Stimulated activated CD8-positive, alpha-beta memory T cell treated with anti-CD3 and anti-CD28 coated beads, Interleukin-4, amount 100 ng/mL, for 4 hours (primary cell): ENCODE measurements around the gene NRG2.

ENCODE experiments used
- DNase-seq, 2 donors: peaks; one replicate each; pipeline ENCODE4 v3.0.0-alpha.2; 2020; ENCODE audit warnings: low read depth in 2 of 2, low spot score in 1 of 2

NRG2 gene

DNA sequence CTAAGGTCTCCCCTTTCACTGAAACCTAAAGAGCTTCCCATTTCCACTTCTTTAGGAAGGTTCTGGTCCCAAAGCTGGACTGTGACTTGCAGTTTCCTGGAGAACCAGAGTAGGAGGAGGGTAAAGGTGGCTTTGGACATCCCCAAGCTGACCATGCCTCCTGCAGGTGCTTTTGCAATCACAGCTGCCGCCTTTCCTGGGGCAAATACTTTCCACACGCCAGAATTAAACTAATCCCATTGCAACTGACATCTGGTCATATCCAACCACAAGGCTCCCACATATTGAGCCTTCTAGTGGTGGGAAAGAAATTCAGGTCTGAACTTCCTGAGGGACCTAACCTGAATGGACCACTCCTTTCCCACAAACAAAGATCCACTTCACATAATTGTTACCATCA, 92.7 kb downstream of the NRG2 start:
- no peak for DNase-seq

DNA sequence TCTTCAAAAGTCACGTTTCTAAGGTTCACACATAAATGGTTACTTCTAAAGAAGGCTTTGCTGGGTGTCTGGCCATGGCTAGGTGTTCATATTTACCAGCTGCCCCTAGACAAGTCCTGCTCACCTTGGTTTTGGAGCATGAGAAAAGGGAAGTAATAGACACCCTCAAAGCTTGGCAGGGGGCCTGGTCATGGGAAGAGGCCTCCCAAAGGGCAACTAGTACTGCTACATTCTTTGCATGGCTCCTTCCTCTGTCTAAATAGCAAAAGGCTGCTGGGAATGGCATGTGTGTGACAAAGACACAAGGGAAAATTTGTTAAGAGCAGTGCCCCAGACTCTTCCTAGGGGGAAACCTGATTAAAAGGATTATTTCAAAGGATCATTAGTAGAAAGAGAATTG, 93.4 kb downstream of the NRG2 start:
- DNase-seq, result no peak

DNA sequence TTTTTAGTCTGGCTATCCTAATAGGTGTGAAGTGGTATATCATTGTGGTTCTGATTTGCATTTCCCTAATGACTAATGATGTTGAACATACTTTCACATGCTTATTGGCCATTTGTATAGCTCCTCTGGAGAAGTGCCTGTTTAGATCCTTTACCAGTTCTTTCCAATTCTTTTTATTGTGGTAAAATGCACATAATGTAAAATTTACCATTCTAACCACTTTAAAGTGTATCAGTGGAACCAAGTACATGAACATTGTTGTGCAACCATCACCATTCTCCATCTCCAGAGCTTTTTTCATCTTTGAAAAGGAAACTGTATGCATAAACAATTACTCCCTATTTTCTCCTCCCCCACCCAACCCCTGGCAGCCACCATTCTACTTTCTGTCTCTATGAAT, 95.4 kb downstream of the NRG2 start:
- no peak for DNase-seq

DNA sequence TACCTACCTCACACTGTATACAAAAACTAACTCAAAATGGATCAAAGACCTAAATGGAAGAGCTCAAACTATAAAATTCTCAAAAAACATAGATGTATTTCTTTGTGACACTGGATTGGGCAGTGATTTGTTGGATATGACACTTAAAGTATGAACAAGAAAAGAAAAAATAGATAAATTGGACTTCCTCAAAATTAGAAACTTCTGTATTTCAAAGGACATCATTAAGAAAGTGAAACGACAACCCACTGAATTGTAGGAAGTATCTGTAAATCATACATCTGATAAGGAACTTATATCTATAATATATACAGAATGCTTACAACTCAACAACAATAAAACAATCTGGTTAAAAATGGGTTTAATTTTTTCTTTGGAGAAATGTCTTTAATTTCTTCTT, 96.7 kb downstream of the NRG2 start:
- DNase-seq, result no peak

DNA sequence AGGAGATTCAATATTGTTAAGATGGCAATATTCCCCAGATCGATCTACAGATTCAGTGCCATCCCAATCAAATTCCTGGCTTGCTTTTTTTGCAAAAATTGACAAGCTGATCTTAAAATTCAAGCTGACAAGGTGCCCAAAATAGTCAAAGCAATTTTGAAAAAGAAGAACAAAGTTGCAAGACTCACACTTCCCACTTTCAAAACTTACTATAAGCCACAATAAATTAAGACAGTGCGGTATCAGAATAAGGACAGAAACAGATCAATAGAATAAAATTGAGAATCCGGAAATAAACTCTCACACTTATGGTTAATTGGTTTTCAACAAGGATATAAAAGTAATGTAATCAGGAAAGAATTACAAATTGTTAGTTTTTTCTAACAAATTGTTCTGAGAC, 97.1 kb downstream of the NRG2 start:
- no peak for DNase-seq

DNA sequence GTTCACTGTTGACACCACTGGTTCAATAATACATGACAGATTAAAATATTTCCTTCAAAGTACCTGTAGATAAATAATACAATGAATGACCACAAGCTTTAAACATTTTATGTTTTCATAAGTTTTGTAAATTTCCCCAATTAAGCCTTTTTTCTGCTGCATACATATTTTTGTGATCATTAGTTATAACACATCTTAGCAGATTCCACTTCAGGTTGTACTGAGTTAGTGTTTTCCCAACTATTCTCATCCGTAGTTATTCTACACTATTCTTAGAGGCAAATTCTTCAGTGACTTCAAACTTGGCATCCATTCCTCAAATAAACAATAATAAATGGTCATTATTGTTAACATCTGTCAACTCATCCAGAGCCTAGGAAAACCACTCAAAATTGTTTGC, 100.9 kb downstream of the NRG2 start:
- no peak for DNase-seq

DNA sequence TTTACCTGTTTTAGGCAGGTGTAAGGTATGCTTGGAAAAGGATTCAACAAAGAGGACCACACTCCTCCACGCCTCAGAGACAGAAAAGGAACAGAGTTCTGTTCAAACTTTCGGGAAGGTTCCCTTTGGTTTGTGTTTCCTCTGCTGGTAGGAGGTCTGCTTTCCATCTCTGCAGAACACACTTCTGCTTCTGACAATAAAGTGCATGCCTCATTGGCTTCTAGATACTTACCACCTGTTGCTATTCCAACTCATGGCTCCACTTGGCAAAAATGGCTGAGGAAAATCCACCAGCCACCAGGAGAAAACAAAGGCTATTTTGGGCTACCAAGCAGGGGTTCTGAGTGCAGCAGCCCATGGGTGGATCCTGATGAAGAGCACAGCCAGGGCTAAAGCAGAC, 112.7 kb downstream of the NRG2 start:
- DNase-seq, result no peak

DNA sequence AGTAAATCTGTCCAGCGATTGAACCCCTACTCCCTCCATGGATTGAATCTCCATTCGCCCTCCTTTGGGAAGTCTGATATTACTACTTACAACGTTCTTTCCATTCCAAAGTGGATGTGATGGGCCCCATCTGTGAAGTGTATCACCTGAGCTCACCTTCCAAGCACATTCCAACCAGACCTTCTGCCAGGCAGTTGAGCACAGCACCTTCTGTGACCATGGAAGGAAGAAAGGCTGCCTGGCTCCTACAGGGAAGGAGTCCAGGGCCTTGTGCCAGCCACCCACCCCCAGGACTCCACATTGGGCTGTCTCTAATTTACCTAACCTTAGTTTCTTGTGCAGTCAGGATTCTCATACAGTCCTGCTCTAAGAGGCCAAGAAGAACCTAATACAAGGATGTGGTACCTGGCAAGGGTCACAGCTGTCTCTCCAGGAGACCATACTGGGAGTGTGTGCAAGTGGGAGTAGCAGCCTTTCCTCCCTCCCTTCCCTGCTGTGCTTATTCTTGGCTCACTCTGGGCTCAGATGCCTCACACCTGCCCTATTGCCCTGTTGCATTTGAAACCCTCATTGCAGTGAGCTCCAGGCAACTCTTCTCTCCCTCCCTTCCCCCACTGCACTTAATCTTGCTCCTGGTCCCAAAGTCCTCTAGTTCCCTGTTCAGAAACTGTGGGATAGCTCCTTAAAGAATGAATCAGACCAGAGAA, 116.1 kb downstream of the NRG2 start:
- no peak for DNase-seq

DNA sequence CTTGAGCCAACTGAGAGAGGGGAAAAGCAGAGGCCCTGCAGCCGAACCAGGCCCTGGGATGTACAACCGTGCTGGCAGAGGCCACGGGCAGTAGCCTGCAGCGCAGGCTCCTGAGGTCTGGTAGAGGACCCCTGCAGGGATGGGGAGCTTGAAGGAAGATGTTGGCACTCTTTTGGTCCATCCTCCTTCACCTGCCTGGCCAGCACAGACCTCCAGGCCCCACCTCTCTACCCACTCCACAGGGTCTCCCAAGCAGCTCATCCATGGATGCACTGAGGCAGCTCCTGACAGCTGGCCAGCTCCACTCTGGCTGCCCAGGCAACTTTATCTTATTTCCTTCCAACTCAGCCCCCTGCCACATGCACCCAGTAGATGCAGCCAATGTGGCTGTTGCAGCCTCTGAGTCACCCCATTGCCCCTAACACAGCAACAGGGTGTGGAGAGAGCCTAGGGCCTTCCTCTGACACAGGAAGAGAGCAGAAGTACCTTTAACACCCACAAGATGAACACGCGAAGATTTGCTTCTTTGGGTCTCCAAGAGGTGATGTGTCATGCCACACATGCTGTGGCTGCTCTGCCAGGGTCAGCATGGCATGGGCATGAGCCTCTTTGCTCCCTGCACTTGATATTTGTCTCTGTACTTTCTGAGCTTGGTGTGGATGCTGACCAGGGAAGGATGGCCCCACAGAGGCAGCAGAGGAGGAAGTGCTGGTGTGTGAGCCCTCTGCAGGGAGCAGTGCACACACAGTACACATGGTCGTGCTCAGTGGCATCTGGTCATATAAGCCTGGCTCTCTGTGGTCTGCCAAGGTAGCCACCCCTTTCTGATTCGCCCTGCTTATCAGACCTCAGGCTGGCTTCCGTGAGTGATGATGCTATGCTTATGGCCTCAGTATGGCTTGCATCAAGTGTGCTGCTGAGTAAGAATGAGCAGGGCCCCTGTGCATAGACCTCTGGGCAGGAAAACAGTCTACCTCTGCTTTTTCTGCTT, 117.2 kb downstream of the NRG2 start:
- DNase-seq, result peak in 1 of 2 donors; percentile 3

DNA sequence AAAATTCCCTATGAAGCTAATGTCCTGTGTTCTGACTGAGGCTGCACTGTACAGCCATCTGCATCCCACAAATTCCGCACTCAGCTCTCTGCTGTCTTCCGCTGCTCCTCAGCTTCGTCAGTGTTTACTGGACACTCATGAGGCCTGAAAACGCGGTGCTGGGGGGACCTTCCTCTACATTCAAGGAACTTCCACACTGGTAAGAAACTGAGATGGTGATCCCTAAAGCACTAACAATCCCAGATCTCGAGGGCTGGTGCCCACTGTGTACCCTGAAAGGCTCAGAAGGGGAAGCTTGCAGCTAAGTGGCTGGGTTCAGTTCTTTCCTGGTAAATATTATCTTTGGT, 117.9 kb downstream of the NRG2 start:
- no peak for DNase-seq

DNA sequence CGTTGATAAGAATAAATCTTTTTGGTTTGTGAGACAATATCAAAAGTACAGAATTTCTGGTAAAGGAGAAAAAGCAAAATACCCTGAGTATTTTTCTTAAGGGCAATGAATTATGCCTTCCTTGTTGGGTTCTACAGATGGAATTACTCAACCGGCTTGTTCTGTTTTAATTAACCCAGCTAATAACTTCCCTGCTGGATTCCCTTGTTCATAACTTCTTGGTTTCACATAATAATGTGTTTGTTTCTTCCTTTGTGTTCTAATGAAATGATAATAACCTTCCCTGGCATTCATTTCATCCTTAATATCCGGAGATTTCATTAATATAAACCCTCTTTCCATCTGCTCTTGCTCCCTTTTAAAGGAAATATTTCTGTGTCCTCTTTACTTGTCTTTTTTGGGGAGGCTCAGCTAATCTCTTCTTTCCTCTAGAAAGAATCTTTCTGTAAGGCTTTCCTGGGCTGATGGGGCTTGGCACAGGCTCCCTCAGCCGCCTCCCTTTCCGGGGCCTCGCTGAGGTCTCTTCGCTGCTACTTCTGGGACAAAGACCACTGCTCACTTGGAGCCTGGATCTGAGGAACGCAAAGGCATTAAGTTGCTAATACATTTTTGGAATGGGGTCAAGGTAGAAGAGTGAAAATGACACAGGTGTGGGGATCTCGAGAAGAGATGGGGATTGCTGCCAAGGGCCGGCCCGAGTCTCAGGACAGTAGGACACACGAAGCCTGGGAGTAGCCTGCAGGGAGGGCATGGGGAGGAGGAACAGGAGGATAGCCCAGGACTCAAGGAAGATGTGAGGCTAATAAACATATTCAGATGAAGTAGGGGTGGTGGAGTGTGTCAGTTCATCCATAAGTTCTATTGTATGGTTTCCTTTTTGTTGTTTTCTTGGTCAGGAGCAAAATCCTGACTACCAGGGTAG, 118.5 kb downstream of the NRG2 start:
- no peak for DNase-seq

DNA sequence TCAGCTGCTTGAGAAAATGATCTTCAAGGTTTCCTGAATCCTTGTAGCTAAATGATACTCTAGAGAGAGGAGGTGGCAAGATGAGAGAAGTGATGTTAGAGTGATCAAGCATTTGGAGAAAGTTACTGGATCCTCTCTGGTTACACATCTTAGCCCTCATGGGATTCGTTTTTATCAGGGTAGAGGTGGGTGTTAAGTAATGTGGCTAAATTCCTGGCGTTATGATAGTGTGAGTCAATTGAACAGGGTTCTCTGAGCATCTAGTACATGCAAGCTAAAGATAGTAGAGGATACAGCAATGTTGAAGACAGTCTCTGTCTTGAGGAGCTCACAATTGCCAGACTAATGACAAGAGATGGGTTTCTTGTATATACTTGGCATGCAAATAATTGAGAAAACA, 123.8 kb downstream of the NRG2 start:
- DNase-seq, result no peak

DNA sequence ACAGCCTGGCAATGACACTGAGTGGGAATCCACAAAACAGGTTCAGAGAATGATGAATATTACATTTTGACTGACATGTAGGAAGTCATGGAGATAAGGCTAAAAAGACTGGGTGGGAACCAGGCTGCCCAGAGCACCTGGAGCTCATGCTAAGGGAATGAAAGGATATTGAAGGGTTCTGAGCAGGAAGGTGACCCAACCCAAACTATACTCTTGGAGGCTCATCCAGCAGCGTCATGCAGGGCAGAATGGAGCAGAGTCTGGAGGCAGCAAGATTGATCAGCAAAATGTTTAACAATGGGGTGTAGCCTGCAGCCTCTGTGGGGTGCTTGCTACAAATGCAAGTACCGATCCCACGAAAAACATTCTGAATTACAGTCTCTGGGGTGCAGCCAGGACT, 127.3 kb downstream of the NRG2 start:
- DNase-seq, result no peak

DNA sequence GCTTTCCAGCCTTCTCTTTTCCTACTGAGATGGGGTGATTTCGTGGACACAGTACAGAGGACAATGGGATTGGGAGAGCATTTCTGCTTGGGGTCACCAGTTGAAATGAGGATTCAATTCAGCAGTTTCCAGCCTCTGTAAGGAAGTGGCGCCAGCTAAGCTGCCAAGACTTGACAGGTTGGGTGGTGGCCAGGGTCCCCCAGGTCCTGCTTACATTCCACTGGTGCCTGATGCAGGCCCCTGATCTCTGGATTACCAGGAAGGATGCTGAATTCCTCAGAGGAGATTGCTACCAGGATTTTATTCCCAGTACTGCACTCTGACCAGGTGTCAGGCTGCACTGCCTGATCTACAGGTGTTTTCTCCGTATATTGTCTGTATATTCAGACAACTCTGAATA, 127.8 kb downstream of the NRG2 start:
- no peak for DNase-seq

DNA sequence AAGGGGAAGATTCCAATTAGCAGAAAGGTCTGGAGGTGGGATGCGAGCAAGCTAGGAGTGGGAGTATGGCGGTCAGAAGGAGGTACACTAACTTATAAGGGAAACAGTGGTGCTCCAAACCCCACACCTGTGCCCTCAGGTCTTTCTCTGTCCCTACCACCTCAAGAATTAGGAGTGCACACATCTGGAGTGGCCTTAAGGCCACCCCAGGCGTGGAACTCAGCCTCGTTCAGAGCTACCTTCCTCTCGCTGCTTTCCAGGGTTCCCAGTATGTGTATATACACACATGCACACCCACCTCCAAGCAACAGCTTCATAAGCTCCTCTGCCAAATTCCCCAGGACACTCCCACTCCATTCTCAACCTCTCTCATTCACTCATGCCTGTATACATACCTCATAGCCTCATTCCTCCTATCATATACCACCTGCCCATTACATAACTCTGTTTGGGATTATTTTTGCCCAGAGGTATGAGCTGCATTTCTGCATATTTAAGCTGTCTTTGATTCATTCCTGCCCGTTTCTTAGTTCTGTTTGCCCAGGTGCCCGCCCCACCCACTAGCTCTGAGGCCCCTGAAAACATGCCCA, 128.8 kb downstream of the NRG2 start:
- no peak for DNase-seq

DNA sequence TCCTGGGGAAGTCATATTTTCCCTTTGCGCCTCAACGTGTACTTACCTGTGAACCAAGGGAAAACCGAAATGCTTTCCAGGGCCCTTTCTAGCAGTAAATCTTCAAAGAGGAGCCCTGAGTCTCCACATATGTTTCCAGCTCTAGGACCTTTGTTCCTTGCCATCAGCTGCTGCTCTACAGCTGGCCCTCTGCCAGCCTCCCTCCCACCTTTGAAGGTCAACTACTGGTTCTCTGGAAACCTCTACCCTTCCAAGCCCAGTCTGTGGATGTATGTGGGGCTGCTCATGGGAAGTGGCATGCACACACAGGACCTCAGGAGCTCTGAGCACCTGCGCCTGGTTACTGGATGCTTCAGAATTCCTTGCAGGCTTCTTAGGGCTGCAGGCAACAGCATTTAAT, 130.3 kb downstream of the NRG2 start:
- DNase-seq, result no peak

DNA sequence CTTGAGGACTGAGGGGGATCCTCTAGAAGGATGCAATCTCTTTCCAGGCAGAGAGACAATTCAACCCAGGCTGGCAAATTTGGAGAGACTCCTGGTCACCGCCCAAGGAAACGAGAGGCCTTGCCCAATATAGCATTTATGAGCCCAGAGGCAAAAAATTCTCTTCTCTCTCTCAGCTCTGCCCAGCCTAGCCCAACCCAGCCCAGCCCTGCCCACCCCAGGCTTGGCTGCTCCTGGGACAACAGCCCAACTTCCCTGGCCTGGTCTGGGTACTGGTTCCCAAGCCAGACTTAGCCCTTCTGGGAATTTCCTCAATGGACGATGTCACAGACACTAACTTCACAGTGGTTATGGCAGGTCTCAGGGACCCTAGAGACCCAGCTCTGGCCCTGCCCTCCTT, 130.9 kb downstream of the NRG2 start:
- DNase-seq, result no peak

DNA sequence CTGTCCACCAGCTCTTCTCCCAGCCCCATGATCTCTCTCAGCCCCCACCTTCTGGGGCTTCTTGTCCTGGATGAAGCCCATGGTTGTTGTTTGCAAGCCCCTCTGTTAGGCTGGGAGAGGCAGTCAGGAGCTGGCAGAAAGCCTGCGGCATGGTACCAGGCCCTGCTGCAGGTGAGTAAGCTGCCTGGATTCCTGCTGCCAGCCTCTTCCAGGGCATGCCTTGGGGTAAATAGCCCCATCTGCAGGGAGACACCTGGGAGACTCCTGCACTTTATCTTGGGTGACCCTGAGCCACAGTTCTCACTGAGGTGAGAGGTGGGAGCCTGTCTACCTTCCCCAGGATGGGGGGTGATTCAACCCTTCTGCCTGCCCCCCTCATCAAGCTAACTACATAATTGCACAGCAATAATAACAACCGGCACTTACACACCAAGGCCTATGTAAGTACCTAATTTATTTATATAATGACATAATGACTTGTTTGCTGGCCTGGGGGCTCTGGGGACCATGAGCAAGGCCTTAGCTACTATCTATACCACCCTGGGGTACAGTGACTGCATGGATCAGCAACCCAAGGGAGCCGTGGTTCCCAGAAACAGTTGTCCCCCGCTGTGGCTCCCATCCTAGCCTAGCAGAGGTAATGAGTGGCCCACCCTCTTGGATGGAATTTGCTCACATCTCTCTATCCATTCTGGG, 131.5 kb downstream of the NRG2 start:
- DNase-seq, result no peak

DNA sequence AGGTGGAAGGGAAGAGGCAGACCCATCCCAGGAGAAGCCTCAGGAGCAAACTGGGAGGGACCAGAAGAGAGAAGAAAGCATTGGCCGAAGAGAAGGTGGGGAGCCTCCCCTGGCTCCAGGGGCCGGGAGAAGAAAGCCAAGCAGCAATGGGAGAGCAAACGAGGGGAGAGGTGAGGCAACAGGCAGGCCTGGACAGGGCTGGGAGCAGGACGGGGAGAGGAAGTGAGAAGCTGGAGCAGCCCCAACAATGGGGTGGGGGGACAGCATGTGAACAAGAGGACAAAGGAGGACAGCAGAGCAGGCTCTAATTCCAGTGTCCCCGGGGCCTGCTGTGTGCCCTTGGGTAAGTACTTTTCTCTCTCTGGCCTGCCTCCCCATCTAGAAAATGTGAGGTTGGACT, 132.2 kb downstream of the NRG2 start:
- DNase-seq, result no peak

DNA sequence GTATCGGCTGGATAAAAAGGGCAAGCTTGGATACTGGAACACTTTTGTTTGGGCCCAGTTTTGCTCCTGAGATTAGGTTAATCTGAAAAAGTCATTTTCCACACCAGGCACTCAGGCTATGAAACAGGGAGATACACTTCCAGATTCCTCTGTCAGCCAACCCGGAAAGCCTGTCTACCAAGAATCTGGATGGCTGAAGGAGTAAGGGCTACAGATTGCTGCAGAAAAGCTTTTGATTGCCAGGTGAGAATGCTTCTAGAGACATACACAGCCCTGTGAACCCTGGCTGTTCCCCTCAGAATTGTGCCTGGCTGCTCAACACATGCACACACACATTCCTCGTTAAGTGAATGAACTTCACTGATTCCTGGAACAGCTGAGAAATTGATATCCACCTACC, 133.1 kb downstream of the NRG2 start:
- DNase-seq, result no peak

DNA sequence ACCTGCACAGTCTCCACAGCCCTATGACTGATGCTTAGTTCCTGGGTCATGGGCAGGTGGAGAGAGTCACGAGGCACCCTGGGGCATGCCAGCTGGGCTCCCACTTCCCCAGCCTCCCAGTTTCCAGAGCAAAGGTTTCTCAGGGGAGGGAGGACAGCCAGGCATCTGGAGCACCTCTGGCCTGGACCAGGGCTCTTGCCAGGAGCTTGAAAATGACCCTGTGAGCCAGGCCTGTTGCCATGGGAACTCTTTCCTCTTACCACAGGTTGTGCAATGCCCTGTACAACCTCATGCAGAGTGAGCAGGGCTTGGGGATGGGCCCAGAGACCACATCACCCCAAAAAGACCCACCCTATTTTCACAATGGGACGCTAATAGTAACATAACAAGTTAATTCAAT, 134.3 kb downstream of the NRG2 start:
- DNase-seq, result no peak
